Left lung (tissue), 10 donors: Measurements from ENCODE around the gene CHAD. TPM values are rescaled to one million over a fixed set of nuclear protein-coding genes. Genes with fewer than 3 reads are reported as not detected.
A peak's percentile ranks its signal among the peaks of the same experiment; 100 is the strongest.

Experiments
- ATAC-seq: fragments of 200-7000 bp; cut with Tn5 transposase; one replicate; pipeline ENCODE4 v1.9.1; 2020; ENCODE audit warnings: moderate library complexity
- DNase-seq, 4 donors: peaks; one replicate each; pipeline ENCODE4 v3.0.0-alpha.2; 2013 to 2020
- H3K27ac ChIP-seq, 2 donors: fragments of 200-600 bp; sonication (generic) in 1 of 2; one replicate each; pipeline versions ENCODE4 v1.5.0 to v1.8.0; 2020 to 2021
- H3K27me3 ChIP-seq, 2 donors: fragments of 200-600 bp; sonication (generic) in 1 of 2; one replicate each; pipeline versions ENCODE4 v1.5.0 to v1.8.0; 2020 to 2021
- H3K36me3 ChIP-seq, 2 donors: fragments of 200-600 bp; sonication (generic) in 1 of 2; one replicate each; pipeline versions ENCODE4 v1.5.0 to v1.8.0; 2020 to 2021
- H3K4me1 ChIP-seq, 2 donors: fragments of 200-600 bp; one replicate each; pipeline ENCODE4 v1.8.0; 2021
- H3K4me3 ChIP-seq, 2 donors: fragments of 200-600 bp; sonication (generic) in 1 of 2; one replicate each; pipeline versions ENCODE4 v1.5.0 to v1.8.0; 2020 to 2021; ENCODE audit warnings: mild to moderate bottlenecking in 1 of 2
- H3K9me3 ChIP-seq, 2 donors: fragments of 200-600 bp; sonication (generic) in 1 of 2; one replicate each; pipeline versions ENCODE4 v1.5.0 to v1.8.0; 2020 to 2021
- intact Hi-C, 2 donors: fragments of 100-400 bp; cut with DNase I; formaldehyde crosslinking; loops; one replicate each; pipeline versions ENCODE4 v1.11.2 to v1.14.2; 2022
- polyA plus RNA-seq, 6 donors: library from polyadenylated mRNA; unstranded; fragments of 120-200 nt; gene quantifications; one replicate each; pipeline ENCODE4 v1.2.1, GENCODE V29; 2013; ENCODE audit not compliant: insufficient read length in 6 of 6
- total RNA-seq, 2 donors: library from RNA; stranded (reverse); fragmentation: NEBNext Ultra II Directional; extraction: Animal tissue kit (Norgen Biotek cat#: 25700); gene quantifications; one replicate each; pipeline ENCODE4 v1.2.1, GENCODE V29; 2021
- TF ChIP-seq, protein P1 (sequence below), 2 donors: fragments of 200-600 bp; sonication (generic) in 1 of 2; IDR thresholded peaks; one replicate each; pipeline versions ENCODE4 v1.5.0 to v1.8.0; 2021; ENCODE audit warnings: antibody characterized with exemption in 2 of 2
- donor health status: DM: no; HTN: yes; CAD: no.
- donor health status: DM: no; HTN: no; CAD: no.

The CHAD gene
- total and polyA plus RNA-seq, 8 donors: 0.17 to 9.8 (median 5.2) TPM

DNA sequence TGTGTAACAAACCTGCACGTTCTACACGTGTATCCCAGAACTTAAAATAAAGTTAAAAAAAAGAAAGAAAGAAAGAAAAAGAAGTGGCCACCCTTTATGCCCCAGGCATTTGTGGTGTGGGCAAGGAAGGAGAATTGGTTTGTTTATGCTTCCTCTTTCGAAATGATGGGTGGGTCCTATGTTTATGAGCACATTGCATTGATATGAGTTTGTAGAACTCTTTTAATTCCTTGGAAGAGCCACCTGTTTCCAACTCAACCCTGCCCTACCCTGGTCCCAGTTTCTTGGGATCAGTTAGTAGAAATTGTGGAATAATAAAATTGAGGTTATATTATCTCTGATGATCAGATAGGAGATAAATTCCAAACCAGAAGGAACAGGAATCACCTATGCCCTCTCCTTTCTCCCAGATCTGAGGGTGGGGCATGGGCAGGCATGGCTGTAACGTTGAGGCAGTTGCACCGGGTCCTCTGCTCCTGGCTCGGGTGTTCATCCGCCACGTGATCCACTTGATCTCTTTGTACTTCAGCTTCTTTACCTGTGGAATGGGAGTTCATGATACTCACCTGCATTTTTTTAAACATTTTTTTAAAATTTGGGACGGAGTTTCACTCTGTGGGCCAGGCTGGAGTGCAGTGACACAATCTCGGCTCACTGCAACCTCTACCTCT is 15.9 kb downstream of the CHAD start:
- Histone ChIP-seq H3K27ac (peak overlapping the region; percentile 36 to 55), H3K36me3 (no peaks in the 10 kb centered on the region)
- TF ChIP-seq, protein P1, sequence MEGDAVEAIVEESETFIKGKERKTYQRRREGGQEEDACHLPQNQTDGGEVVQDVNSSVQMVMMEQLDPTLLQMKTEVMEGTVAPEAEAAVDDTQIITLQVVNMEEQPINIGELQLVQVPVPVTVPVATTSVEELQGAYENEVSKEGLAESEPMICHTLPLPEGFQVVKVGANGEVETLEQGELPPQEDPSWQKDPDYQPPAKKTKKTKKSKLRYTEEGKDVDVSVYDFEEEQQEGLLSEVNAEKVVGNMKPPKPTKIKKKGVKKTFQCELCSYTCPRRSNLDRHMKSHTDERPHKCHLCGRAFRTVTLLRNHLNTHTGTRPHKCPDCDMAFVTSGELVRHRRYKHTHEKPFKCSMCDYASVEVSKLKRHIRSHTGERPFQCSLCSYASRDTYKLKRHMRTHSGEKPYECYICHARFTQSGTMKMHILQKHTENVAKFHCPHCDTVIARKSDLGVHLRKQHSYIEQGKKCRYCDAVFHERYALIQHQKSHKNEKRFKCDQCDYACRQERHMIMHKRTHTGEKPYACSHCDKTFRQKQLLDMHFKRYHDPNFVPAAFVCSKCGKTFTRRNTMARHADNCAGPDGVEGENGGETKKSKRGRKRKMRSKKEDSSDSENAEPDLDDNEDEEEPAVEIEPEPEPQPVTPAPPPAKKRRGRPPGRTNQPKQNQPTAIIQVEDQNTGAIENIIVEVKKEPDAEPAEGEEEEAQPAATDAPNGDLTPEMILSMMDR (IDR thresholded peaks at IDR 0.05): no peak

GRCh38 chr17:50451943-50452629 is 16.6 kb downstream of the CHAD start:
- DNase-seq (no peak), ATAC-seq (peak; percentile 23)
- intact Hi-C loops: no loop called here
- no peaks in the 10 kb centered on the region for H3K9me3 ChIP-seq
- H3K4me1 ChIP-seq: peaks cover 3 to 24% of the 10 kb centered on the region in 2 donors
- H3K27ac ChIP-seq: peak overlapping the region; percentile 36 to 55
- TF ChIP-seq, protein P1 (IDR thresholded peaks at IDR 0.05): no peak
- no peaks in the 10 kb centered on the region for H3K27me3 ChIP-seq
- H3K4me3 ChIP-seq: no peak overlapping the region
- no peaks in the 10 kb centered on the region for H3K36me3 ChIP-seq

More for the DNA sequence above, 15.9 kb downstream of the CHAD start:
- ATAC-seq (peak; percentile 59), DNase-seq (peak in 1 of 4 donors; percentile 55)
- no peak overlapping the region for H3K4me3 ChIP-seq
- H3K9me3 ChIP-seq: no peaks in the 10 kb centered on the region
- peaks cover 3 to 24% of the 10 kb centered on the region in 2 donors for H3K4me1 ChIP-seq
- no peaks in the 10 kb centered on the region for H3K27me3 ChIP-seq
- intact Hi-C loops: no loop called here

DNA sequence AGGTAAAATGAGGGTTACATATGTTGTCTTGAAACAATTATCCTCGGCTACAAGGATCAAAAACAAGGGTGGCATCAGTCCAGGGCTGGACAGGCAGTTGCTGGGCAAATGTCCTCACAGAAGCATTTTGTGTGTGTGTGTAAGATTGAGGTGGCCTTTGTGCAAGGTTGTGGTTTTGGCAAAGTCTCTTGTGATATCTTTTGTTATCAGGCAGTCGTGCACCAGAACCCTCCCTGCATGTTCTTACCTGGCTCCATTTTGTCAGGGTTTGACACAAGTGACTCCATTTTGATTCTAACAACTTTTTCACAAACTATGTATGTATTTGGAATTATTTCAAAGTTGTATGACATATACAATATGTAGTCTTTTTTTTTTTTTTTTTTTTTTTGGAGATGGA is 20.0 kb downstream of the CHAD start:
- Histone ChIP-seq H3K27me3 (no peaks in the 10 kb centered on the region), H3K9me3 (no peaks in the 10 kb centered on the region)
- no peak for ATAC-seq

GRCh38 chr17:50447870-50448595 is 20.6 kb downstream of the CHAD start:
- DNase-seq: peak in 2 of 4 donors; percentile 67 to 74
- peak overlapping the region; percentile 22 to 55 for H3K27ac ChIP-seq

More for the DNA sequence above, 20.0 kb downstream of the CHAD start:
- Histone ChIP-seq H3K27ac (peak overlapping the region; percentile 22 to 45), H3K4me1 (peaks cover 16 to 24% of the 10 kb centered on the region in 2 donors), H3K36me3 (no peaks in the 10 kb centered on the region), H3K4me3 (no peak overlapping the region)
- intact Hi-C loops: no loop called here
- TF ChIP-seq, protein P1 (IDR thresholded peaks at IDR 0.05): no peak
- DNase-seq: no peak

More at GRCh38 chr17:50447870-50448595, 20.6 kb downstream of the CHAD start:
- TF ChIP-seq, protein P1 (IDR thresholded peaks at IDR 0.05): no peak
- H3K4me1 ChIP-seq: peaks cover 19 to 20% of the 10 kb centered on the region in 2 donors
- H3K36me3 ChIP-seq: no peaks in the 10 kb centered on the region
- H3K27me3 ChIP-seq: no peaks in the 10 kb centered on the region
- H3K9me3 ChIP-seq: no peaks in the 10 kb centered on the region
- H3K4me3 ChIP-seq: no peak overlapping the region
- peak; percentile 85 for ATAC-seq
- intact Hi-C loops: no loop called here
